Activated CD4-positive, alpha-beta memory T cell treated with anti-CD3 and anti-CD28 coated beads, Interleukin-2, amount 10 ng/mL, durations not matched to agents 7 days and 5 days (primary cell): ENCODE measurements around the gene MACF1. TPM values are rescaled to one million over a fixed set of nuclear protein-coding genes. Genes with fewer than 3 reads are reported as not detected.

Experiments used
- CTCF ChIA-PET: fragments of 350-600 bp; sonication (Branson Sonifier 250); formaldehyde crosslinking; loops from one replicate; lab custom pipeline; 2021; ENCODE audit warnings: antibody characterized with exemption, inconsistent platforms; lab: Charles Lee
- POLR2A ChIA-PET: fragments of 350-600 bp; sonication (Branson Sonifier 250); formaldehyde crosslinking; loops from one replicate; lab custom pipeline; 2021; ENCODE audit warnings: antibody characterized with exemption; lab: Charles Lee
- DNase-seq: peaks from one replicate; pipeline ENCODE4 v3.0.0-alpha.2; 2020
- H3K27ac Mint-ChIP-seq: one replicate; pipeline ENCODE4 v1.8.0; 2021; ENCODE audit warnings: mild to moderate bottlenecking, mixed read lengths
- H3K27me3 Mint-ChIP-seq: one replicate; pipeline ENCODE4 v1.8.0; 2021; ENCODE audit warnings: mixed read lengths
- H3K36me3 Mint-ChIP-seq: one replicate; pipeline ENCODE4 v1.8.0; 2021; ENCODE audit warnings: low read depth, mixed read lengths
- H3K4me1 Mint-ChIP-seq: one replicate; pipeline ENCODE4 v1.8.0; 2021; ENCODE audit warnings: mixed read lengths
- H3K4me3 Mint-ChIP-seq: one replicate; pipeline ENCODE4 v1.8.0; 2021; ENCODE audit warnings: mild to moderate bottlenecking, mixed read lengths
- H3K9me3 Mint-ChIP-seq: one replicate; pipeline ENCODE4 v1.8.0; 2021; ENCODE audit warnings: mixed read lengths
- total RNA-seq, 2 experiments: library from RNA; stranded (reverse); gene quantifications; one replicate each; pipeline ENCODE4 v1.2.3, GENCODE V29; 2021

MACF1 gene
- total RNA-seq, 2 experiments from 2014 or later: 345 to 381 TPM

DNA sequence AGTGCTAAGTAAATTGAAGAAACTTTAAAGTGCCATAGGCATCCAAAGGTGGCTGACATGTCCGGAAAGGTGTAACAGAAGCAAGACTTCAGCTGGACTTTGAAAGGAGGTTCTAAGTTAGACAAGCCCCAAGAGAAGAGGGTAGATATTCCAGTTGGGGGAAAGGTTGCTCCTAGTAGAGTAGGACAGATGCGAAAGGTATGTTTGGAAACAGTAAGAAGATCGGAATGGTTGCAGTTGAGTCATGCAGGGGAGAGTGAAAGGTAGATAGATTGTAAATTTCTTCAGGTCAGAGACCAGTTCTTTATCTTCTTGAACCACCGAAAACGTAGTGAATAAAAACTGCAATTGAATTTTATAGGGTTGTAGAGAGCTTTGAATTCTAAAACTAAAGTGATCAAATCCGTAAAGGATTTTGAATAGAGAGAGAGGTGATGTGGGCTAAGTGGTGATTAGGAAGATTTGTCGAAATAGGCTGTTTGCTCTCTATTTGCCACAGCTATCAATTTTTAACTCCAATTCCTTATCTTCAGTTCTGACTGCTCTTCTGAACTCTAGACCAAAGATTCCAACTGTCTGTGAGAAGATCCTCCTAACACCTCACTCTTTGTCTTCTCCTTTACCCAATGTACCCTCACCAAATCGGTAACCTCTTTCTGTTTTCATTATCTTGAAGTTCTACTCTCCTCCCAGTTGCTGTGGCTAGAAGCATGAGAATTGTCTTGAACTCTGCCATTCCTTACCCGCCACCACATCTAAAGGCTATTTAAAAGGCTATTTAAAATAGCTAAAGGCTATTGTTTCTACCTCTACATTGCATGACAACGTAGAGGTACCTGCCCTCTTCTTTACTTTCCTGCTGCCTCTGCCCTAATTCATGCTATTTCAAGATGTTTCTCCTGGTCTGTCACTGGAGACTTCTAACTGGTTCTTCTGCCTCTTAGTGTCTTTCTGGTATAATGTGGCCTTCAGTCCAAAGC lies 16.7 kb downstream of the MACF1 start:
- Mint-ChIP-seq H3K4me3 (no peak overlapping the region), H3K4me1 (peaks cover 64% of the 10 kb centered on the region), H3K27me3 (no peaks in the 10 kb centered on the region), H3K36me3 (peaks cover 66% of the 10 kb centered on the region), H3K27ac (peak overlapping the region; percentile 2), H3K9me3 (no peaks in the 10 kb centered on the region)
- ChIA-PET CTCF (interaction anchor here (0.9 to 11.9 kb wide), 4 partner anchors 15 to 122 kb away, joined by 3 to 132 read pairs (median 6); no protein-coding TSS in a partner anchor), POLR2A (interaction anchor here (9.4 to 9.5 kb wide), 2 partner anchors 16 to 29 kb away, joined by 155 to 238 read pairs; partner anchors contain the start of gene MACF1)
- DNase-seq: no peak

DNA sequence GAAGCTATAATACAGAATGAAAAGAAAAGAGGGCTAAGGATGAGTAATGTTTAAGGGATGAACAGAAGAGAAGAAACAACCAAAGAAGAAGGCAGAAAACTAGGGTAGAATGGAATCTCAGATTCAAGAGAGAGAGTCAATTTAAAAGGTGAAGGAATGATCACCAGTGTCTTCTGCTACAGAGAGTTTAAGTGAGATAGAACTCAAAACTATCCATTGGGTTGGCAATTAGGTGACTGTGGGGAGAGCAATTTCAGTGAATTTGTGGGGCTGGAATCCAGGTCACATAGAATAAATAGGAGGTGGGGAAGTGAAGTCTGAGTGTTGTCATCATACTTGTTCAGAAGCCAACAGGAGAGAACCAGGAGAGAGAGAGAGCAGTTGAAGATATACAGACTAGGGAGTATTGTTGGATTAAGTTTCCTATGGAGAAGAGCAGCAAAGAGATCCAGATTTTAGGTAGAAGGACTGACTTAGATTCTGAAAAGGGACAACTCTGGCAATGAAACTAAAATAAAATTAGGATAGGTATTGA lies 19.9 kb downstream of the MACF1 start:
- H3K27me3 Mint-ChIP-seq: no peaks in the 10 kb centered on the region
- peaks cover 61% of the 10 kb centered on the region for H3K36me3 Mint-ChIP-seq
- peaks cover 60% of the 10 kb centered on the region for H3K4me1 Mint-ChIP-seq
- H3K4me3 Mint-ChIP-seq: no peak overlapping the region
- CTCF ChIA-PET: interaction anchor here (1.5 to 11.9 kb wide), 2 partner anchors 32 to 34 kb away, joined by 6 to 132 read pairs; no protein-coding TSS in a partner anchor
- no peaks in the 10 kb centered on the region for H3K9me3 Mint-ChIP-seq
- DNase-seq: no peak
- no peak overlapping the region for H3K27ac Mint-ChIP-seq
- POLR2A ChIA-PET: no interaction called here

DNA sequence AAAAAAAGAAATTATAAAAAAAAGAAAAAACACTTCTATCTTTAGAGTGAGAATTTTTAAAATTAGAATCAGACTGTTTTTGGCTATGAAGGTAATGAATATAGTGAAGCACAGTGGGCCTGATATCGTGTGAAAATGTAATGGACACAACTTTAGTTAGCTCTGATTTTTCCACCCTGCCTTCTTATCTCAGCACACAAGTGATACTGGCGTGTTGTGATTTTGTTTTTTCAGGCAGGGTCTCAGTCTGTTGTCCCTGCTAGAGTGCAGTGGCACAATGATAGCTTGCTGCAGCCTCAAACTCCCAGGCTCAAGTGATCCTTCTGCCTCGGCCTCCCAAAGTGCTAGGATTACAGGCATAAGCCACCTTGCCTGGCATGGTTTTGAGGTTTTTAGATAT lies 22.3 kb downstream of the MACF1 start:
- ChIA-PET POLR2A (interaction anchor here (1.2 to 2.7 kb wide), 4 partner anchors 10 to 34 kb away, joined by 5 to 15 read pairs (median 6); partner anchors contain the start of gene MACF1), CTCF (interaction anchor here (1.2 to 2.5 kb wide), 4 partner anchors 10 to 43 kb away, joined by 3 to 9 read pairs (median 4); no protein-coding TSS in a partner anchor)
- no peak for DNase-seq
- Mint-ChIP-seq H3K4me3 (no peak overlapping the region), H3K27ac (no peak overlapping the region), H3K36me3 (peaks cover 61% of the 10 kb centered on the region), H3K27me3 (no peaks in the 10 kb centered on the region), H3K4me1 (peaks cover 61% of the 10 kb centered on the region), H3K9me3 (no peaks in the 10 kb centered on the region)

DNA sequence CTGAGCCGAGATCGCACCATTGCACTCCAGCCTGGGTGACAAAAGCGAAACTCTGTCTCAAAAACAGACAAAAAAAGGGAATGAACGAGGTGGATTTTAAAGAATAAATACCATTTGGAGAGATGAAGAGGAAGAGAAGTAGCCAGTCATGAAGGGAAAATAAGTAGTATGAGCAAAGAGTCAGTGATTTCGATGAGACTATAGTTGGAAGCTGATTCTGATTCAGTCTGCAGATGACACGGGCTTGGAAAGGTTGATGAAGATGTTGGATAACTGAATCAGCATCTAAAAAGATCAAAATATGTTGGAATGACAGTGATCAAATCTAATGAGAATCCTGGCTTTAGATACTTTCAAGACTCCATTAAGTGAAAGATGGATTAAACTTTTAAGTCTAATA lies 23.8 kb downstream of the MACF1 start:
- ChIA-PET CTCF (interaction anchor here (1.2 to 2.5 kb wide), 3 partner anchors 23 to 44 kb away, joined by 4 to 9 read pairs (median 5); no protein-coding TSS in a partner anchor), POLR2A (interaction anchor here (1.0 to 2.7 kb wide), 3 partner anchors 12 to 35 kb away, joined by 5 to 15 read pairs (median 5); partner anchors contain the start of gene MACF1)
- peaks cover 54% of the 10 kb centered on the region for H3K4me1 Mint-ChIP-seq
- peaks cover 61% of the 10 kb centered on the region for H3K36me3 Mint-ChIP-seq
- H3K4me3 Mint-ChIP-seq: no peak overlapping the region
- no peaks in the 10 kb centered on the region for H3K9me3 Mint-ChIP-seq
- DNase-seq: no peak
- H3K27me3 Mint-ChIP-seq: no peaks in the 10 kb centered on the region
- H3K27ac Mint-ChIP-seq: no peak overlapping the region

DNA sequence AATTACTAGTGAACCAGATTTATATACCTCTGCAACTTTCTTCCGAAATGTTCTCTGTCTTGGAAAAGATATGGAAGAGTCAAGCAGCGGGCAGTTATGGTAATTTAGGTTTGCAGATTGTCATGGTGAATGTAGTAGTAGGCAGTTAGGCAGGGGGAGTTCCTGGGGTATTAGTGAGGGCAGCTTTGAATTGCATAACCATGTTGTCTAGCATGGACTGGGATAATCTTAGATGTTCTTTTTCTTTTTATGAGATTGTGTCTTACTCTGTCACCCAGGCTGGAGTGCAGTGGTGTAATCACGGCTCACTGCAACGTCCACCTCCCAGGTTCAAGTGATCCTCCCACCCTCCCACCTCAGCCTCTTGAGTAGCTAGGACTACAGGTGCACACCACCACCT lies 25.0 kb downstream of the MACF1 start:
- Mint-ChIP-seq H3K9me3 (no peaks in the 10 kb centered on the region), H3K4me1 (peaks cover 47% of the 10 kb centered on the region), H3K27ac (no peak overlapping the region), H3K36me3 (peaks cover 54% of the 10 kb centered on the region), H3K4me3 (no peak overlapping the region), H3K27me3 (no peaks in the 10 kb centered on the region)
- CTCF ChIA-PET: interaction anchor here (3.2 kb wide), 1 partner anchor 37 kb away, joined by 20 read pairs; no protein-coding TSS in a partner anchor
- DNase-seq: no peak
- POLR2A ChIA-PET: interaction anchor here (1.3 to 2.4 kb wide), 3 partner anchors 14 to 32 kb away, joined by 4 to 10 read pairs (median 5); partner anchors contain the start of gene MACF1

DNA sequence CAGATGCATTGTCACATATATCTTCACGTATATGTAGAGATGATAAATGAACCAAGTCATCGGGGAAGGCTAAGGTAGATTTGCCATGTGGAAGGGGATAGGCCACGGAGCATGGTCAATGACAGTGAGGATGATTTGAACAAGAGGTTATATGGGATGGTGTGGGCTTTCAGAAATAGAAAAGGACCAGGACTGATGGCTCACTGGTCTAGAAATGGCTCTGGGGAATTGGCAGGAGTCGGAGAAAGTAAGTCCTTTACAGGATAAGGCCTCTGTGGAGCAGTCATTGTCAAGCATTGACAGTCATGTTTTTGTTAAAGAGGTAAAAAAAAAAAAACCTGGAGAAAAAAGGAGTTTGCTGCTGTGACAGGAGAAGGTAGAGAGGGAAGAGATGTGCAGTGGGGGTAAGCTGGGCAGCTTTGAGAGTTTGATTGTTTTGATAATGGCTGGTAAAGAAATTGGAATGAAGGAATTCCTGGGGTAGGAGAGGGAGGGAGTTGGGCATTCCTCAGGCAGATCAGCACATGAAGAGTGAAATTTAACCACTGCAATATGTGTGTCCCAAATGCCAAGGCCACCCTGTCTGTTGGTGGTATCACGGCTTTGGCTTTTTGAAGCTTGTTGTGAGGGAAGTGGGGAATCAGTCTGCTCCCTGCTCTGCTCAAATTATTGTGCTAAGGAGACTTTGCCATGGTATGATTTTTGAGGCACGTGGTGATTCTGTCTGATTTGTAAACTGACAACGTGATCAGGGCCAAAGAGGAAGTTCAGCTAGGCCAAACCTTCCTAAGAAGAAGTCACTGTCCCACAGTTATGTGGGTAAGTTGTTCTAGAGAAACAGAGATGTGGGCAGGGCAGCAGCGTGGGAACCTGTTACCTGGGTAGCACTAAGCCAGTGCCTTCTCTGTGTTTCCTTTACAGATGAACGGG lies 26.0 kb downstream of the MACF1 start:
- H3K9me3 Mint-ChIP-seq: no peaks in the 10 kb centered on the region
- ChIA-PET CTCF (interaction anchor here (1.3 to 3.2 kb wide), 2 partner anchors 38 to 47 kb away, joined by 4 to 20 read pairs; no protein-coding TSS in a partner anchor), POLR2A (interaction anchor here (0.8 to 2.4 kb wide), 7 partner anchors 15 to 39 kb away, joined by 3 to 10 read pairs (median 5); partner anchors contain the start of gene MACF1)
- H3K27ac Mint-ChIP-seq: peak overlapping the region; percentile 66
- peaks cover 57% of the 10 kb centered on the region for H3K36me3 Mint-ChIP-seq
- peaks cover 49% of the 10 kb centered on the region for H3K4me1 Mint-ChIP-seq
- peak; percentile 31 for DNase-seq
- H3K4me3 Mint-ChIP-seq: no peak overlapping the region
- no peaks in the 10 kb centered on the region for H3K27me3 Mint-ChIP-seq

DNA sequence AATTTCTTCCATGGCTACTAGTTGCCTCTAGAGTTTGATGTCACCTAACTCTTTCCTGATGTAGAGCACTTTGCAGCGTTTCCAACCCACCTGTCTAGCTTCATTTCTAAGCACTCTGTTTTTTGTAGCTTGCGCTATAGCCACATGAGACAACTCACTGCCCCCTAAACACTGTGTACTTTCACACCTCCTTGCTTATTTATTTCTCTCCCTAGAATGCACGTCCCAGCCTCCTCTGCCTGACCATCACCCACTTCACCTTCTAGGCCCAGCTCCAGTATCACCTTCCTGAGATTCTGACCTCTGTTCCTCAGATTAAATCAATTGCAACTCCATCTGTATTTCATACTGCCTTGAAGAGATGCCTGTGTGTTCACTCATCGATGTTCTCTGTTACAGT lies 32.5 kb downstream of the MACF1 start:
- Mint-ChIP-seq H3K27me3 (no peaks in the 10 kb centered on the region), H3K9me3 (no peaks in the 10 kb centered on the region), H3K36me3 (peaks cover 58% of the 10 kb centered on the region), H3K4me1 (peaks cover 35% of the 10 kb centered on the region), H3K27ac (peak overlapping the region; percentile 11), H3K4me3 (no peak overlapping the region)
- no peak for DNase-seq
- ChIA-PET CTCF (interaction anchor here (3.4 kb wide), 1 partner anchor 45 kb away, joined by 21 read pairs; no protein-coding TSS in a partner anchor), POLR2A (interaction anchor here (1.3 to 1.9 kb wide), 3 partner anchors 22 to 32 kb away, joined by 3 to 10 read pairs (median 5); partner anchors contain the start of gene MACF1)

DNA sequence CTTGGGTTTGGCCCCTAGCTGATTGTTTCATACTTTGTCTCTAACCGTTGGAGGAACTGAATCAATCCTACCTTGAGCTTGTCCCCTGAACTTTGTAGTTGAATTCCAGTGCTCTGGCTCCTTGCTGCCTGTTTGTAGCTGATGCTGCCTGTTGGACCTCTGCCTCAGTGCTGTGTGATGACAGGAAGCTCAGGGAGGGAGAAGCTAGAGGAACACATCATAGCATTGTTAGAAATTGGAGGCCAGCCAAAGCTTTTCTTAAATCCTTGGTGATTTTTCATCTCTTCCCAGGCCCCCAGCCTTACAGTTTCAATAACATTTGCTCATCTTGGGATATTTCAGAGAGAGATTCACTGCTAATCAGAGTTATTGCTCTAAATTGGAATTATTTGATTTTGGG lies 34.0 kb downstream of the MACF1 start:
- POLR2A ChIA-PET: interaction anchor here (0.9 to 1.9 kb wide), 5 partner anchors 9 to 46 kb away, joined by 3 to 10 read pairs (median 5); partner anchors contain the start of gene MACF1
- DNase-seq: no peak
- Mint-ChIP-seq H3K36me3 (peaks cover 55% of the 10 kb centered on the region), H3K27ac (peak overlapping the region; percentile 5), H3K4me1 (peaks cover 34% of the 10 kb centered on the region), H3K27me3 (no peaks in the 10 kb centered on the region), H3K9me3 (no peaks in the 10 kb centered on the region), H3K4me3 (no peak overlapping the region)
- CTCF ChIA-PET: interaction anchor here (1.6 to 3.4 kb wide), 2 partner anchors 46 to 55 kb away, joined by 7 to 21 read pairs; no protein-coding TSS in a partner anchor

DNA sequence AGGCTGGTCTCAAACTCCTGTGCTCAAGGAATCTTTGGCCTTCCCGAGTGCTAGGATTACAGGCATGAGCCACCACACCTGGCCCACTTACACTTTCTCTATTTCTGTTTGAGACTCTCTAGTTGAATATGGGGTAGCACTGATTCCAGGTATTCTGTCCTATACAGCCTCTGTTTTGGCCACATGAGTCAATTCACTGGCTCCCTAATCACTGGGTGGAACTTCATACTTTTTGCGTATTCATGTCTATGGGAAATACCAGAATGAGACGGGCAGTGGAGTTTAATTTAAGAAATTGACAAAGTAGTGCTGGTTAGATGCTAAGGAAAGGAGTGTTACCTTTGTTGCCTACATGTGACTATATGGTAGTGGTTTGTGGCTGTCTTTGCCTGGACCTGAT lies 35.5 kb downstream of the MACF1 start:
- peaks cover 62% of the 10 kb centered on the region for H3K36me3 Mint-ChIP-seq

DNA sequence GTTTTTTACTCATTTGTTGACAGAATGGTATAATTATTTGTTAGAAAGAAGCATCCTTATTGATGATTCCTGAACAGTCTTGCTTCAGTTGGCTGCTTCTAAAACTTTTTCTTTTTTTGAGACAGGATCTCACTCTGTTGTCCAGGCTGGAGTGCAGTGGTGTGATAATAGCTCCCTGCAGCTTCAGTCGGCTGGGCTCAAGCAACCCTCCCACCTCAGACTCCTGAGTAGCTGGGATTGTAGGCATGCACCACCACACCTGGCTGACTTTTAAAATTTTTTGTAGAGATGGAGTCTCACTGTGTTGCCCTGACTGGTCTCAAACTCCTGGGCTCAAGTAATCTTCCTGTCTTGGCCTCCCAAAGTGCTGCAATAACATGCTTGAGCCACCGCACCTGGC lies 38.8 kb downstream of the MACF1 start:
- H3K27me3 Mint-ChIP-seq: no peaks in the 10 kb centered on the region
- POLR2A ChIA-PET: interaction anchor here (0.6 kb wide), 1 partner anchor 12 kb away, joined by 3 read pairs; no protein-coding TSS in a partner anchor
- no peak overlapping the region for H3K27ac Mint-ChIP-seq
- DNase-seq: no peak
- peaks cover 29% of the 10 kb centered on the region for H3K4me1 Mint-ChIP-seq
- no peaks in the 10 kb centered on the region for H3K9me3 Mint-ChIP-seq
- no peak overlapping the region for H3K4me3 Mint-ChIP-seq
- CTCF ChIA-PET: interaction anchor here (1.8 kb wide), 1 partner anchor 51 kb away, joined by 10 read pairs; no protein-coding TSS in a partner anchor
- peaks cover 56% of the 10 kb centered on the region for H3K36me3 Mint-ChIP-seq

More for the DNA sequence above, 35.5 kb downstream of the MACF1 start:
- no peak for DNase-seq
- Mint-ChIP-seq H3K27ac (no peak overlapping the region), H3K4me3 (no peak overlapping the region), H3K9me3 (no peaks in the 10 kb centered on the region), H3K27me3 (no peaks in the 10 kb centered on the region), H3K4me1 (peaks cover 34% of the 10 kb centered on the region)
- POLR2A ChIA-PET: no interaction called here
- CTCF ChIA-PET: interaction anchor here (3.4 kb wide), 1 partner anchor 48 kb away, joined by 21 read pairs; no protein-coding TSS in a partner anchor
